Right atrium auricular region (tissue), 2 donors: Measurements from ENCODE around the gene HOMER1. TPM values are rescaled to one million over a fixed set of nuclear protein-coding genes. Genes with fewer than 3 reads are reported as not detected.

Experiments used
- DNase-seq: peaks from one replicate; pipeline ENCODE4 v3.0.0-alpha.2; 2019; ENCODE audit warnings: low spot score
- H3K27ac ChIP-seq, 2 donors: fragments of 200-600 bp; sonication (generic); 1 replicate in 1 of 2; 2 replicates in 1 of 2; pipeline ENCODE4 v1.5.1; 2016 to 2019
- H3K27me3 ChIP-seq, 2 donors: fragments of 200-600 bp; sonication (generic); one replicate each; pipeline versions ENCODE4 v1.5.1 to v1.6.0; 2017 to 2019
- H3K36me3 ChIP-seq: fragments of 200-600 bp; sonication (generic); one replicate; pipeline ENCODE4 v1.5.1; 2016
- H3K4me1 ChIP-seq, 2 donors: fragments of 200-600 bp; sonication (generic); one replicate each; pipeline versions ENCODE4 v1.5.1 to v1.6.0; 2017 to 2019
- H3K4me3 ChIP-seq, 2 donors: fragments of 200-600 bp; sonication (generic); 1 replicate in 1 of 2; 2 replicates in 1 of 2; pipeline ENCODE4 v1.5.1; 2017 to 2019; ENCODE audit warnings: mild to moderate bottlenecking in 1 of 2, moderate library complexity in 1 of 2
- H3K9me3 ChIP-seq, 2 donors: fragments of 200-600 bp; sonication (generic); one replicate each; pipeline ENCODE4 v1.5.1; 2019
- CTCF ChIP-seq, 2 donors: fragments of 200-600 bp; sonication (generic); IDR thresholded peaks; one replicate each; pipeline ENCODE4 v1.5.1; 2019; ENCODE audit warnings: antibody characterized with exemption in 2 of 2
- total RNA-seq, 2 donors: library from RNA; depleted of rRNA; stranded (reverse); fragments of >200 nt; gene quantifications; one replicate each; pipeline ENCODE4 v1.1.0, GENCODE V29; 2016

HOMER1 gene
- total RNA-seq, 2 donors from 2014 or later = 30.1 to 31.4 TPM

- no peaks in the 10 kb centered on the region for H3K36me3 ChIP-seq
- no peak overlapping the region for H3K4me3 ChIP-seq
- no peaks in the 10 kb centered on the region for H3K9me3 ChIP-seq
- H3K27ac ChIP-seq = no peak overlapping the region
- no peak for DNase-seq
- no peaks in the 10 kb centered on the region for H3K27me3 ChIP-seq
- no peak for TF ChIP-seq CTCF (IDR thresholded peaks at IDR 0.05)
- peaks cover 0 to 4% of the 10 kb centered on the region in 2 donors for H3K4me1 ChIP-seq
Measured at GRCh38 chr5:79454043-79454442, 59.9 kb downstream of the HOMER1 start.

GRCh38 chr5:79448336-79448735 lies 65.6 kb downstream of the HOMER1 start:
- Histone ChIP-seq H3K9me3 (no peaks in the 10 kb centered on the region), H3K4me1 (no peaks in the 10 kb centered on the region), H3K27ac (no peak overlapping the region), H3K36me3 (no peaks in the 10 kb centered on the region), H3K27me3 (no peaks in the 10 kb centered on the region), H3K4me3 (no peak overlapping the region)
- no peak for TF ChIP-seq CTCF (IDR thresholded peaks at IDR 0.05)
- no peak for DNase-seq

- no peaks in the 10 kb centered on the region for H3K4me1 ChIP-seq
- no peak for TF ChIP-seq CTCF (IDR thresholded peaks at IDR 0.05)
- no peak overlapping the region for H3K27ac ChIP-seq
Measured at GRCh38 chr5:79436821-79437220, 77.1 kb downstream of the HOMER1 start.

GRCh38 chr5:79436224-79436623 lies 77.7 kb downstream of the HOMER1 start:
- TF ChIP-seq CTCF (IDR thresholded peaks at IDR 0.05) = no peak
- Histone ChIP-seq H3K27ac (no peak overlapping the region), H3K9me3 (no peaks in the 10 kb centered on the region), H3K36me3 (no peaks in the 10 kb centered on the region), H3K4me3 (no peak overlapping the region), H3K4me1 (no peaks in the 10 kb centered on the region), H3K27me3 (no peaks in the 10 kb centered on the region)
- DNase-seq = no peak

More at GRCh38 chr5:79436821-79437220, 77.1 kb downstream of the HOMER1 start:
- H3K36me3 ChIP-seq = no peaks in the 10 kb centered on the region
- H3K9me3 ChIP-seq = no peaks in the 10 kb centered on the region
- no peak for DNase-seq
- no peaks in the 10 kb centered on the region for H3K27me3 ChIP-seq
- H3K4me3 ChIP-seq = no peak overlapping the region

GRCh38 chr5:79430196-79430595 lies 83.7 kb downstream of the HOMER1 start:
- Histone ChIP-seq H3K36me3 (no peaks in the 10 kb centered on the region), H3K9me3 (no peaks in the 10 kb centered on the region), H3K27ac (no peak overlapping the region), H3K4me1 (no peaks in the 10 kb centered on the region), H3K4me3 (no peak overlapping the region), H3K27me3 (no peaks in the 10 kb centered on the region)
- no peak for TF ChIP-seq CTCF (IDR thresholded peaks at IDR 0.05)
- no peak for DNase-seq

- TF ChIP-seq CTCF (IDR thresholded peaks at IDR 0.05) = no peak
- Histone ChIP-seq H3K27ac (no peak overlapping the region), H3K4me1 (peaks cover 0 to 5% of the 10 kb centered on the region in 2 donors), H3K27me3 (no peaks in the 10 kb centered on the region), H3K9me3 (no peaks in the 10 kb centered on the region), H3K36me3 (no peaks in the 10 kb centered on the region), H3K4me3 (no peak overlapping the region)
- DNase-seq = no peak
Measured at GRCh38 chr5:79423296-79423695, 90.6 kb downstream of the HOMER1 start.
